ENCODE data around the gene SGMS1.

The SGMS1 gene

GRCh38 chr10:50318129-50318528, 305.6 kb downstream of the SGMS1 start:
- DNase-seq, result no peak

- no peak for DNase-seq
Measured at GRCh38 chr10:50316695-50317648, 306.8 kb downstream of the SGMS1 start.

GRCh38 chr10:50316174-50316573, 307.6 kb downstream of the SGMS1 start:
- DNase-seq, result no peak

GRCh38 chr10:50315424-50315823, 308.3 kb downstream of the SGMS1 start:
- no peak for DNase-seq

GRCh38 chr10:50314169-50315071, 309.3 kb downstream of the SGMS1 start:
- no peak for DNase-seq

- DNase-seq, result peak; percentile 63
Measured at GRCh38 chr10:50312464-50313437, 311.0 kb downstream of the SGMS1 start.

GRCh38 chr10:50310560-50311174, 313.1 kb downstream of the SGMS1 start:
- DNase-seq, result no peak

- no peak for DNase-seq
Measured at GRCh38 chr10:50309342-50309741, 314.4 kb downstream of the SGMS1 start.

- DNase-seq, result no peak
Measured at GRCh38 chr10:50304660-50305059, 319.1 kb downstream of the SGMS1 start.

- no peak for DNase-seq
Measured at GRCh38 chr10:50299948-50300669, 323.6 kb downstream of the SGMS1 start.

- DNase-seq, result no peak
Measured at GRCh38 chr10:50295367-50295766, 328.4 kb downstream of the SGMS1 start.

GRCh38 chr10:50294582-50294981, 329.2 kb downstream of the SGMS1 start:
- no peak for DNase-seq

GRCh38 chr10:50293513-50294313, 330.0 kb downstream of the SGMS1 start:
- no peak for DNase-seq

- DNase-seq, result peak; percentile 31
Measured at GRCh38 chr10:50291261-50291850, 332.4 kb downstream of the SGMS1 start.

- no peak for DNase-seq
Measured at GRCh38 chr10:50289196-50289595, 334.6 kb downstream of the SGMS1 start.

GRCh38 chr10:50286996-50287803, 336.6 kb downstream of the SGMS1 start:
- DNase-seq, result no peak

GRCh38 chr10:50286517-50286916, 337.2 kb downstream of the SGMS1 start:
- peak; percentile 82 for DNase-seq

GRCh38 chr10:50281967-50282522, 341.7 kb downstream of the SGMS1 start:
- DNase-seq, result no peak
